GM23338 (cell line): ENCODE measurements around the gene TRIO. TPM values are rescaled to one million over a fixed set of nuclear protein-coding genes. Genes with fewer than 3 reads are reported as not detected.

ENCODE experiments used
- ATAC-seq: fragments of 200-7000 bp; cut with Tn5 transposase; 3 replicates; pipeline ENCODE4 v1.9.1; 2020
- DNase-seq: peaks from one replicate; pipeline ENCODE4 v3.0.0-alpha.2; 2015; ENCODE audit warnings: low spot score
- H2AFZ ChIP-seq: fragments of 200-600 bp; sonication (generic); 2 replicates; pipeline ENCODE4 v1.8.0; 2016; ENCODE audit warnings: antibody characterized with exemption, mild to moderate bottlenecking, moderate library complexity
- H3F3A ChIP-seq: fragments of 200-600 bp; sonication (generic); replicated peaks from 2 replicates; pipeline ENCODE4 v1.8.0; 2017; ENCODE audit warnings: antibody characterized with exemption, mixed run types, low read depth
- H3K27ac ChIP-seq: fragments of 200-600 bp; sonication (generic); 2 replicates; pipeline ENCODE4 v1.6.1; 2016; ENCODE audit warnings: low read depth
- H3K27me3 ChIP-seq: fragments of 200-600 bp; sonication (generic); 2 replicates; pipeline ENCODE4 v1.8.0; 2016; ENCODE audit warnings: mild to moderate bottlenecking, mixed run types, moderate library complexity; ENCODE audit not compliant: insufficient read depth
- H3K36me3 ChIP-seq: fragments of 200-600 bp; sonication (generic); 2 replicates; pipeline ENCODE4 v1.8.0; 2016; ENCODE audit warnings: mild to moderate bottlenecking; ENCODE audit not compliant: insufficient read depth
- H3K4me1 ChIP-seq: fragments of 200-600 bp; sonication (generic); 2 replicates; pipeline ENCODE4 v1.8.0; 2016; ENCODE audit warnings: mild to moderate bottlenecking, moderate library complexity; ENCODE audit not compliant: insufficient read depth
- H3K4me2 ChIP-seq: fragments of 200-600 bp; sonication (generic); 2 replicates; pipeline ENCODE4 v1.7.1; 2017; ENCODE audit warnings: mixed run types
- H3K4me3 ChIP-seq: fragments of 200-600 bp; sonication (generic); 2 replicates; pipeline ENCODE4 v1.6.1; 2016; ENCODE audit warnings: mixed run types
- H3K79me2 ChIP-seq: fragments of 200-600 bp; sonication (generic); replicated peaks from 2 replicates; pipeline ENCODE4 v1.8.0; 2017; ENCODE audit warnings: mild to moderate bottlenecking; ENCODE audit not compliant: insufficient read depth
- H3K9me2 ChIP-seq: fragments of 200-600 bp; sonication (generic); 2 replicates; pipeline ENCODE4 v1.8.0; 2017; ENCODE audit not compliant: insufficient read depth
- H4K20me1 ChIP-seq: fragments of 200-600 bp; sonication (generic); replicated peaks from 2 replicates; pipeline ENCODE4 v1.8.0; 2017; ENCODE audit warnings: mild to moderate bottlenecking; ENCODE audit not compliant: insufficient read depth
- H3K27ac Mint-ChIP-seq: 2 replicates; pipeline ENCODE4 v1.8.0; 2020; ENCODE audit warnings: inconsistent platforms, mild to moderate bottlenecking, moderate library complexity, mixed read lengths
- H3K27me3 Mint-ChIP-seq: 3 replicates; pipeline ENCODE4 v1.8.0; 2022; ENCODE audit warnings: low read depth, mild to moderate bottlenecking, moderate library complexity, mixed read lengths, inconsistent platforms; ENCODE audit not compliant: insufficient read depth, poor library complexity
- H3K36me3 Mint-ChIP-seq: 3 replicates; pipeline ENCODE4 v1.8.0; 2021; ENCODE audit warnings: low read depth, mild to moderate bottlenecking, inconsistent platforms, moderate library complexity, mixed read lengths
- H3K4me1 Mint-ChIP-seq: 3 replicates; pipeline ENCODE4 v1.8.0; 2020; ENCODE audit warnings: mild to moderate bottlenecking, inconsistent platforms, mixed read lengths
- H3K4me3 Mint-ChIP-seq: 3 replicates; pipeline ENCODE4 v1.8.0; 2021; ENCODE audit warnings: moderate library complexity, mild to moderate bottlenecking, inconsistent platforms, mixed read lengths
- H3K9me3 Mint-ChIP-seq: 3 replicates; pipeline ENCODE4 v1.8.0; 2020; ENCODE audit warnings: moderate library complexity, mild to moderate bottlenecking, inconsistent platforms, mixed read lengths
- CREB1 ChIP-seq: fragments of 250-450 bp; sonication (Bioruptor Pico); IDR thresholded peaks from 2 replicates; pipeline ENCODE4 v1.5.0; 2020; ENCODE audit warnings: low read depth, mild to moderate bottlenecking, moderate library complexity
- CTCF ChIP-seq, 2 experiments: fragments of 200-600 bp in 1 of 2; sonication (generic) in 1 of 2; conservative IDR thresholded peaks; 2 replicates each; pipeline versions ENCODE4 v1.5.1 to v1.6.1; 2016 to 2017; ENCODE audit warnings: antibody characterized with exemption in 2 of 2, low read depth in 2 of 2, mild to moderate bottlenecking in 2 of 2, moderate library complexity in 1 of 2
- ETS1 ChIP-seq: IDR thresholded peaks from 2 replicates; pipeline ENCODE4 v1.6.1; 2016; ENCODE audit warnings: antibody characterized with exemption
- EZH2 ChIP-seq: fragments of 200-600 bp; sonication (generic); IDR thresholded peaks from one replicate; pipeline ENCODE4 v1.8.0; 2017; ENCODE audit warnings: antibody characterized with exemption, mild to moderate bottlenecking, low read depth; ENCODE audit not compliant: unreplicated experiment
- EZH2phosphoT487 ChIP-seq: fragments of 200-600 bp; sonication (generic); IDR thresholded peaks from one replicate; pipeline ENCODE4 v1.8.1; 2018; ENCODE audit warnings: antibody characterized with exemption; ENCODE audit not compliant: unreplicated experiment
- JUNB ChIP-seq: IDR thresholded peaks from one replicate; pipeline ENCODE4 v1.6.1; 2016; ENCODE audit warnings: antibody characterized with exemption; ENCODE audit not compliant: unreplicated experiment
- NANOG ChIP-seq: IDR thresholded peaks from 2 replicates; pipeline ENCODE4 v1.6.1; 2016; ENCODE audit warnings: antibody characterized with exemption, borderline replicate concordance
- POLR2AphosphoS5 ChIP-seq: IDR thresholded peaks from 2 replicates; pipeline ENCODE4 v1.6.1; 2016; ENCODE audit warnings: antibody characterized with exemption, low read depth
- REST ChIP-seq: IDR thresholded peaks from one replicate; pipeline ENCODE4 v1.6.1; 2018; ENCODE audit warnings: antibody characterized with exemption; ENCODE audit not compliant: unreplicated experiment
- STAT1 ChIP-seq: IDR thresholded peaks from one replicate; pipeline ENCODE4 v1.6.1; 2016; ENCODE audit warnings: antibody characterized with exemption; ENCODE audit not compliant: unreplicated experiment
- ZNF114 ChIP-seq: fragments of 250-450 bp; sonication (Bioruptor Pico); IDR thresholded peaks from 2 replicates; pipeline ENCODE4 v1.5.0; 2020; ENCODE audit warnings: mild to moderate bottlenecking, moderate library complexity
- ZNF331 ChIP-seq: fragments of 250-450 bp; sonication (Bioruptor Pico); IDR thresholded peaks from 2 replicates; pipeline ENCODE4 v1.5.0; 2020; ENCODE audit warnings: low read depth, mild to moderate bottlenecking, moderate library complexity
- polyA plus RNA-seq: library from polyadenylated mRNA; unstranded; fragments of >200 nt; fragmentation: Nextera tagmentation; extraction: Ambion mirVana; gene quantifications from 2 replicates; pipeline ENCODE4 v1.2.1, GENCODE V29; 2016
- total RNA-seq: library from RNA; depleted of rRNA; stranded (reverse); fragments of >200 nt; shearing (Covaris generic); gene quantifications from 2 replicates; pipeline ENCODE4 v1.2.3, GENCODE V29; 2014

TRIO gene
- total and polyA plus RNA-seq, 2 experiments from 2014 or later, result 13.8 to 113 TPM

GRCh38 chr5:14513266-14513665 is 370.1 kb downstream of the TRIO start:
- Histone ChIP-seq H3K4me1 (no peaks in the 10 kb centered on the region; the same call in 1 of the 2 replicates), H3K27me3 (no peaks in the 10 kb centered on the region), H3K36me3 (peaks cover 3% of the 10 kb centered on the region; the same call in 1 of the 2 replicates), H3K27ac (no peak overlapping the region), H4K20me1 (no peaks in the 10 kb centered on the region), H3K9me2 (no peaks in the 10 kb centered on the region), H3K79me2 (no peaks in the 10 kb centered on the region), H3K4me2 (no peak overlapping the region), H3F3A (no peaks in the 10 kb centered on the region), H3K4me3 (no peak overlapping the region), H2AFZ (no peak overlapping the region)
- Mint-ChIP-seq H3K27me3 (no peaks in the 10 kb centered on the region), H3K4me3 (no peak overlapping the region), H3K36me3 (no peaks in the 10 kb centered on the region), H3K9me3 (no peaks in the 10 kb centered on the region), H3K27ac (no peak overlapping the region), H3K4me1 (peaks cover 7% of the 10 kb centered on the region; the same call in 2 of the 3 replicates)
- peak; percentile 71 for ATAC-seq
- no peak for TF ChIP-seq CTCF (conservative IDR thresholded peaks at IDR 0.05; ENCODE audit: low read depth in 2 of 2)
- no peak for TF ChIP-seq ZNF114
- no peak for TF ChIP-seq EZH2phosphoT487
- no peak for TF ChIP-seq ETS1
- TF ChIP-seq ZNF331 (CRISPR knock-in tag), result no peak
- TF ChIP-seq REST, result no peak
- TF ChIP-seq JUNB, result no peak
- TF ChIP-seq EZH2, result no peak
- peak; percentile 30 for DNase-seq

- H3K27ac Mint-ChIP-seq, result no peak overlapping the region
- H3K27ac ChIP-seq, result no peak overlapping the region
- no peak overlapping the region for H3K4me3 ChIP-seq
- TF ChIP-seq POLR2AphosphoS5 (no peak), NANOG (no peak), ETS1 (no peak), ZNF114 (no peak), EZH2 (no peak), STAT1 (no peak), CREB1 (CRISPR knock-in tag) (no peak), CTCF (conservative IDR thresholded peaks at IDR 0.05; ENCODE audit: low read depth in 2 of 2) (no peak), EZH2phosphoT487 (no peak)
Measured at GRCh38 chr5:14516901-14517300, 373.8 kb downstream of the TRIO start.

More at GRCh38 chr5:14516901-14517300, 373.8 kb downstream of the TRIO start:
- Histone ChIP-seq H4K20me1 (no peaks in the 10 kb centered on the region), H2AFZ (no peak overlapping the region), H3K27me3 (no peaks in the 10 kb centered on the region), H3F3A (no peaks in the 10 kb centered on the region), H3K4me1 (no peaks in the 10 kb centered on the region; the same call in 1 of the 2 replicates), H3K79me2 (no peaks in the 10 kb centered on the region), H3K9me2 (no peaks in the 10 kb centered on the region), H3K4me2 (no peak overlapping the region), H3K36me3 (no peaks in the 10 kb centered on the region)
- H3K4me3 Mint-ChIP-seq, result no peak overlapping the region
- peaks cover 5% of the 10 kb centered on the region; the same call in 1 of the 3 replicates for H3K9me3 Mint-ChIP-seq
- H3K27me3 Mint-ChIP-seq, result peaks cover 4% of the 10 kb centered on the region
- no peaks in the 10 kb centered on the region for H3K36me3 Mint-ChIP-seq
- DNase-seq (no peak), ATAC-seq (no peak)
- H3K4me1 Mint-ChIP-seq, result peaks cover 7% of the 10 kb centered on the region; the same call in 2 of the 3 replicates
